Left kidney (tissue), 8 donors: ENCODE data around the gene LARGE2. TPM values are rescaled to one million over a fixed set of nuclear protein-coding genes. Genes with fewer than 3 reads are reported as not detected.

Source experiments
- DNase-seq: peaks from one replicate; pipeline ENCODE4 v3.0.0-alpha.2; 2013
- long read RNA-seq, 8 donors: transcript quantifications; one replicate each; lab custom pipeline, GENCODE V29; 2026
- polyA plus RNA-seq: library from polyadenylated mRNA; unstranded; fragments of 120-200 nt; gene quantifications from one replicate; pipeline ENCODE4 v1.2.1, GENCODE V29; 2013; ENCODE audit not compliant: insufficient read length

The LARGE2 gene
- polyA plus RNA-seq = 23.3 TPM
- long read RNA-seq, donor 1, partial matches to known transcripts = 12 of 13 reads
- long read RNA-seq, donor 1, other reads (novel, unspliced or antisense) = 0 of 13 reads
- long read RNA-seq, donor 2, partial matches to known transcripts = 0 of 1 reads
- long read RNA-seq, donor 2, other reads (novel, unspliced or antisense) = 0 of 1 reads
- long read RNA-seq, donor 3, partial matches to known transcripts = 16 of 18 reads
- long read RNA-seq, donor 3, other reads (novel, unspliced or antisense) = 0 of 18 reads
- long read RNA-seq, donor 4 = 0 reads
- long read RNA-seq, donor 5, partial matches to known transcripts = 0 of 2 reads
- long read RNA-seq, donor 5, other reads (novel, unspliced or antisense) = 0 of 2 reads
- long read RNA-seq, donor 6, partial matches to known transcripts = 0 of 3 reads
- long read RNA-seq, donor 6, other reads (novel, unspliced or antisense) = 0 of 3 reads
- long read RNA-seq, donor 7, partial matches to known transcripts = 0 of 5 reads
- long read RNA-seq, donor 7, other reads (novel, unspliced or antisense) = 0 of 5 reads
- long read RNA-seq, donor 8 = 0 reads

DNA sequence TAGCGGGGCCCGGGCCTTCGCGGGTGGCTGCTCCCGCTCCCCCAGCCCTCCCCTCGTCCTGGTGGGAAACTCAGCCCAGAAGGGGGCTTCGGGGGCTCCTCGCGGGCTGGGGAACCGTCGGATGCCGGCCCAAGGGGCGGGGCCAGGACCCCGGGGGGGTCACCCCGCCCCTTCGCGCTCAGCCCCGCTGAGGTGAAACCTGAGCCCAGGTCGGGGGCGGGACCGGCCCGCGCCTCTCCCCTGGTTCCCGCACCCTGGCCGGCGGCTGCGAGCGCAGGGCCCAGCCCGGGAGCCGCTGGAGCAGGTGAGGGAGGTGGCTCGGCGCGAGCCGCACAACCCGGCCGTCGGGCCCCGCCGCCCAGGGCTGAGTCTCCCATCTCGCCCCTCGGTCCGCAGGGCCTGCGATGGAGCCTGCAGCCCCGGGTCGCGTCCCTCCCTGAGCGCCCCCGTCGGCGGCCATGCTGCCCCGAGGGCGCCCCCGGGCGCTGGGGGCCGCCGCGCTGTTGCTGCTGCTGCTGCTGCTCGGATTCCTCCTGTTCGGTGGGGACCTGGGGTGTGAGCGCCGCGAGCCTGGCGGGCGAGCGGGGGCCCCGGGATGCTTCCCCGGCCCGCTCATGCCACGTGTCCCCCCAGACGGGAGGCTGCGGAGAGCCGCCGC is at the start of gene LARGE2:
TSS of gene LARGE2 (plus strand) at position 232 of the 658 bp plus-strand sequence. CDS start at position 459, 227 bp downstream.
- no peak for DNase-seq

DNA sequence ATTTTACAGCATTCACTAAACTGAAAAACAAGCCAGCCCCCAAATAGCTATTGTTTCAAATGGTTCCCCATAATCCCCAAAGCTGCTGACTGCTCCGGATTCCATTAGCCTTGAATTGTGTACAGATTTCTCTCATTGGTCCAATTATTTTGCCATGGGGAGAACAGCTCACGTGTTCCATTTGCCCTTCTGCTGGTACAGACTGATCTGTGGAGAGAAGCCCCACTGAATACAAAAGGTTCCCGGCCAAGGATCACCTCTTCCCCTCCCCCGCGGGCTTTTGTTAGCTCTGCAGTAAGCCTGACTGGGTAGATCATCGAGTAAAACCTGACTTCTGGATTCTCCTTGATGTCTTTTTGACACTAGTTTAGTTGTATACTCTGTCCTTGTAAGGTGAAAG is 46.1 kb upstream of the LARGE2 start:
- DNase-seq = no peak

DNA sequence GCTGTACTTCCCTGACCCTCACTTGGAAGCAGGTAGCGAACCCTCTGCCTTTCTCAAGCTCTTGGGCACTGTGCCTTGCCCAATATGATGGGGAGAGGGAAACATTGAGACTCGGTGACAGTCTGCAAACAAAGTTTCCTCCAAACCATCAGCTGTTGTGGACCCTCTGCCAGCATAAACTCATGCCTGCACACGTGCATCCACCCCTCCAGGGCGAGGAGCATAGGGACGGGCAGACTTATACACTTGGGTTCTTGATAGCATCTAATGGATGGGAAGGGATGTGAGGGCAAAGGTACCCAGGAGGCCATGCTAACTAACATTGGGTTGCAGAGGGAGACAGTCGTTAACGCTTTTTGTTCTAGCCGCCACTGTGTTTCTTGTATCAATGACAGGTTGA is 45.2 kb upstream of the LARGE2 start:
- no peak for DNase-seq

DNA sequence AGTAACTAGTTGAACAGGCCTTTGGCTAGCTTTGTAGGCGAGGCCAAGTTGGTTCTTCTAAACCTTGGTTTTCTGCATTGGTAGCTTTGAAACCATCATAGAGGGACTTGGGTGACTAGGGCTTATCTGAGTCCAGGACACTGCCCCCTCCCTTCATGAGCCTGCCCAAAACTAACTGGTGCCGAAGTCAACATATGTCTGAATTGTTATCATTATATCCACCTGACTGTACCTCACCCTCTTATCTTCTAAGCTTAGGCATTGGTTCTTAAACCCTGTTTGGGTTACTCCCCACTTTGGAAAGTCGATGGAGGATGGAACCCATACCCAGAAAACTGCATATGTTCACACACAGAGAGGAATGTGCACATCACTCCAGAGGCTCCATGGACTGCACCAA is 44.6 kb upstream of the LARGE2 start:
- DNase-seq = no peak

GRCh38 chr11:45879803-45880686 is 42.4 kb upstream of the LARGE2 start:
- DNase-seq = no peak

DNA sequence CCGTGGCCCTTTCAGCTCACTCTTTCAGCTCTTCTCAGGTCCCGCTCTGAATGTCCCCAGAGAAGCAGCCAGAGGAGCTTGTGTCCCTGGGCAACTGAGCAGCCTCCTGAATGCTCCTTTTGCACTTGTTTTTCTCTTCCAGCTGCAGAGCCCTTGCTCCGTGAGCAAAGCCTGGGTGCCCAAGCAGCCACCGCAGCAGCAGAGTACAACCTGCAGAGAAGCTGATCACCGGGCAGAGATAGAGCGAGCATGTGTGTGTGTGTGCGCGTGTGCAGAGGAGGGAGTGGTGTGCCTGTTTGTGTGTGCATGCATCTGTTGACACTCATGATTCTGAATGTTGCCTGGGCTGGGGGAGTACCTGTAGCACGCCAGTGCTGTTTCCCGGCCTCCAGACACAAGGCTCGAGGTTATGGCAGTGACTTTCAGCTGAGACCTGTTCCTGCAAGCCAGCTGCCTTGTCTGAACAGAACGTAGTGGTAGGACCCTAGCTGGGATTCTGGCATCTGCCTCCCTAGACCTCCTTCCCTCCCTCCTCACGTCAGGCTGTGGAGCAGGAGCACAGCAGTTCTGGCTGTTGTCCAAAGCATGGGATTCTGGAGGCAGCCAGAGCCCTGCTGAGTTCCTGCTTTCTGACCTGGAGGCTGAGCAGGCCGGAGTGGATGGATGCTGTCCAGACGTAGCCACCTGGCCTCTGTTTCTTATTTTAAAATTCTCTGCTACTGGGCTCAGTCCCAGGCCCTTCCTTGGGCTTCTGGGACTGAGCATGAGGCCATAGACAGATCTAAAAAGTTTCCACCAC is 41.5 kb upstream of the LARGE2 start:
- DNase-seq = no peak

- no peak for DNase-seq
These were observed 40.6 kb upstream of the LARGE2 start for GRCh38 chr11:45881708-45882368.

- no peak for DNase-seq
These were observed 37.8 kb upstream of the LARGE2 start for GRCh38 chr11:45884596-45885185.

DNA sequence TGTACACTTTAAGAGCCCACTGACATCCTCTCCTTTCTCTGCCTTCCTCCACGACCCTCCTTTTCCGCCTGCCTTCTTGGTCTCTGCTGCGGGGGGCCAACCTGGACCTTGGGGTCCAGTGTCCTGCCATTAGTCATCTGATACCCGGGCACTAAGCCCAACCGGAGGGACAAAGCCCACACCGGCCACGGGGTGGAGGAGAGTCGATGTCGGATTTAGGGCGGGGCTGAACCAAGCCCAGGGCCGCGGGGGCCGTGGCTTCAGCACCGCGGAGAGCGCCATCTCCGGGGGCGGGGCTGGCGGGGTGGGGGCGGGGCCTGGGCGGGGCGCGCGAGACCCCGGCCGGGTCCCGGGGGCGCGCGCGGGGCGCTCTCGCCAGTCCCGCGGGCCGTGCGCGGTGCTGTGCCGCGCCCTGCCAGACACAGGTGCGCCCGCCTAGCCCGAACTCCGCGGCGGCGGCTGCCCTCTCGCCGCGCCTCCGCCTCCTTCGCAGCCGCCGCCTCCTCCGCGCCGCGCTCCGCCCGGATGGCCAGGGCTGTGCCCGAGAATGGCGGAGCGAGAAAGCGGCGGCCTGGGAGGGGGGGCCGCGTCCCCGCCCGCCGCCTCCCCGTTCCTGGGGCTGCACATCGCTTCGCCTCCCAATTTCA is 37.1 kb upstream of the LARGE2 start, which contains the start of gene MAPK8IP1:
TSS of gene MAPK8IP1 (plus strand) at position 378 of the 647 bp plus-strand sequence. CDS start at position 548, 170 bp downstream.
- peak; percentile 44 for DNase-seq

- DNase-seq = no peak
These were observed 36.3 kb upstream of the LARGE2 start for GRCh38 chr11:45885921-45886721.

DNA sequence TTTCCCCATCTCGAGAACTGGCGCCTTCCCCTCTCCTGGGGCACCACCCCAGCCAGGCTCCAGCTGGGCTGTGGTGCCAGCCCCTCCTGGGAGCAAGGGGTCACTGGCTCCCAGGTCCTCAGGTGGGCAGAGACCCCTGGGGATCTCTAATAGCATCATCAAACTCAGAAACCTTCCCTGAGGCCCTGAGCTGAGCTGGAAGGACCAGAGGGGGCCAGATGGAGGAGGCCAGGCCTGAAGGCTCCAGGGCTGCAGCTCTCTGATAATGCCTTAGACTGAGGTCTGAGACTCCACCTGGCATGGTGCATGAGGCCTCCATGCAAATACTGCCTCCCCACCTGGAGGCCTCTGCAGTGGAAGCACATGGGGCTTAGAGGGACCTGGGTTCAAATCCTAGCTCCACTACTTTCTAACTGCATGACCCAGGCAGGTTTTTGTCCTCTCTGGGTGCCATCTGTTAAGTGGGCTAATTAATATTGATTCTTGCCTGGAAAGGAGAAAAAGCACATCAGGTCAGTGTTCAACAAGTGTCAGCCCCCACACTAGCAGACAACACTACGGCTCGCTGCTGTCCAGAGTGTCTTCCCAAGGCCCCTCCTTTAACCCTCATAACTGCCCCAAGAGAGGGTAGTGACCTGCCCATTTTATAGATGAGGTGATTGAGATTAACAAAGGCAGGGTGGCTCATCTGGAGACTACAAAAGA is 35.5 kb upstream of the LARGE2 start:
- no peak for DNase-seq

- DNase-seq = no peak
These were observed 34.9 kb upstream of the LARGE2 start for GRCh38 chr11:45887587-45887986.

GRCh38 chr11:45889555-45889954 is 32.9 kb upstream of the LARGE2 start:
- DNase-seq = no peak

GRCh38 chr11:45889966-45890365 is 32.5 kb upstream of the LARGE2 start:
- DNase-seq = no peak

GRCh38 chr11:45890886-45891550 is 31.4 kb upstream of the LARGE2 start:
- DNase-seq = no peak

- no peak for DNase-seq
These were observed 29.6 kb upstream of the LARGE2 start for GRCh38 chr11:45892856-45893255.

DNA sequence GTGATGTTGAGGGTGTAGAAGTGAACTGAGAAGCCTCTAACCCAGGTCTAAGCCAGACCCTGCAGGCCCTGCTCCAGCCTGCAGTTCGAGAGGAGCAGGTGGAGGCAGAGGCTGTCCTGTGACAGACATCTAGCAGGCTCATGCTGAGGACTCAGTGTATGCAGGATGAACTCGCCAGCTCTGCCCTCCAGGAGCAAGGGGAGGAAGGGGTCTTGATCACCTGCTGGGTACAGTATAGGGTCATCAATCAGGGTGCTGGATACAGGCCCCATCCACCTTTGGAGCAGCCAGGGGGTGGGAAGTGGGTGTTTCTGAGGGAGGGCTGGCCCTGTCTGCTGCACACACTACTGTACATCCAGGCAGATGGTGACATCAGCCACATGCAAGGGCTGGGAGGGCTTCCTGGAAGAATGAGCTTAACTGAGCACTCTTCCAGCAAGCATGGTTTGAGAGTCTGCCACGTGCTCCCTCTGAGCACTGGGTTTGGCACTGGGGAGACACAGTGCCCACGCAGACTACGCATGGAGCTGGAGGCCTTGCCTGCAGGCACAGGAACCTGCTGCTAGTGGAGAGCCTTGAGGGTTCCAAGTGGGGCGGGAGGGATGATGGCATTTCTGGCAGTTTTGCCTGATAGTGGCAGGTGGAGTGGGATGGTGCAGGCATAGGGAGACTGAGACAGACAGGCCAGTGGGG is 27.8 kb upstream of the LARGE2 start:
- DNase-seq = no peak
